ENCODE measurements around the gene MYH10.

- TF ChIP-seq YY1 (tag by site-specific recombination; IDR thresholded peaks at IDR 0.05) (no peak), ZNF391 (tag by site-specific recombination; IDR thresholded peaks at IDR 0.05; ENCODE audit: borderline replicate concordance, low read depth) (no peak), HOXD13 (CRISPR knock-in tag; IDR thresholded peaks at IDR 0.05; ENCODE audit: borderline replicate concordance) (no peak), ZNF677 (tag by site-specific recombination; IDR thresholded peaks at IDR 0.05) (no peak), CTCF (tag by site-specific recombination; IDR thresholded peaks at IDR 0.05) (no peak)
These were observed 163.0 kb downstream of the MYH10 start for GRCh38 chr17:8467527-8467926.
